Fibroblast of skin of right biceps (primary cell): ENCODE measurements around the gene PCYT1A.
"Not testable (repeated sequence)": the region's sequence is repeated elsewhere in the genome, so short reads cannot be mapped to it uniquely, and the experiment has no call there.

Experiments used
- DNase-seq: peaks from one replicate; pipeline ENCODE4 v3.0.0-alpha.2; 2013

The PCYT1A gene

GRCh38 chr3:196189566-196190347 lies 97.8 kb downstream of the PCYT1A start:
- DNase-seq: no peak

GRCh38 chr3:196186651-196187573 lies 100.6 kb downstream of the PCYT1A start:
- no peak for DNase-seq

- DNase-seq: no peak
Measured at GRCh38 chr3:196184881-196185280, 102.6 kb downstream of the PCYT1A start.

DNA sequence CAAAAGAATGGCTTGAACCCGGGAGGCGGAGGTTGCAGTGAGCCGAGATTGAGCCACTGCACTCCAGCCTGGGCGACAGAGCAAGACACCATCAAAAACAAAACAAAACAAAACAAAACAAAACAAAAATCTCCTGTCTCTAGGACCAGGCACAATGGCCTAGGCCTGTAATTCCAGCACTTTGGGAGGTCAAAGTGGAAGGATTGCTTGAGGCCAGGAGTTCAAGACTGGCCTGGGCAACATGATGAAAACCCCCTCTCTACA lies 103.4 kb downstream of the PCYT1A start:
- DNase-seq: not testable (repeated sequence)

DNA sequence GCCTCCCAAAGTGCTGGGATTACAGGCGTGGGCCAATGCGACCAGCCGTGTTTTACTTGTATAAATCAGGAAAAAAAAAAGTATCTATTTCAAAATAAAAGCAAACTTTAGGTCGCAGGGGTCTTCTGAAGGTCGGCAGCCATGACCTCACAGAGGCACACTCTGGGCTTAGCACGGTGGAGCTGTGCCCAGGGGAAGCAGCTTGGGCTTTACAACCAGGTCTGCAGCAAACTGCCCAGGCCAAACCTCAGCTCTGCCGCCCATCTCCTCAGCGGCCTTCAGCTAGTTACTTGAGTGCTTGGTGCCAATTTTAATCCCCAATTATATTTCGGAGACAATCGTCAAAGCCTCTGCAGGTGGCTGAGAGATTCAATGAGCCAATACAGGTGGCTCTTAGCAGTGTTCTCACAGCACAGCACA lies 106.4 kb downstream of the PCYT1A start:
- DNase-seq: no peak

DNA sequence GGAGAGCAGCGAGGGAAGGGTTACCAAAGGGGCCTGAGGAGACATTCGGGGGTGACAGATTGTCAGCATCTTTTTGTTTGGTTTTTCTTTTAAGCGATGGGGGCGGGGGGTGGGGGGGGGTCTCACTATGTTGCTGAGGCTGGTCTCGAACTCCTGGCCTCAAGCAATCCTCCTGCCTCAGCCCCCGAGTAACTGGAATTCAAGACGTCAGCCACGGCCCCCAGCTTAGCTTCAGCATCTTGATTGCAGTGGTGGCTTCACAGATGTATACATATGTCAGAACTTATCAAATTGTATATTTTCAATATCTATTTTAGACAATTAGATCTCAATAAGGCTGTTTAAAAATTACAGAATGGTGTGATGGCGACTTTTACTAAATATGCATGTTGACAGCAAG lies 107.2 kb downstream of the PCYT1A start:
- no peak for DNase-seq
